HFF-Myc (cell line): ENCODE results near the gene USP4.
"Not testable (repeated sequence)": the region's sequence is repeated elsewhere in the genome, so short reads cannot be mapped to it uniquely, and the experiment has no call there.

Experiments used
- DNase-seq: peaks from one replicate; pipeline ENCODE4 v3.0.0-alpha.2; 2011; ENCODE audit warnings: low read depth; ENCODE audit errors: extremely low read depth
- H3K4me3 ChIP-seq: replicated peaks from 2 replicates; pipeline ENCODE4 v1.5.1; 2011; ENCODE audit warnings: low read depth, mild to moderate bottlenecking, control low read depth, low read length
- TF ChIP-seq, protein P1 (sequence below): IDR thresholded peaks from 2 replicates; pipeline ENCODE4 v1.5.1; 2012; ENCODE audit warnings: mild to moderate bottlenecking, low read depth, low read length, control low read depth; ENCODE audit errors: missing control alignments

USP4 gene

DNA sequence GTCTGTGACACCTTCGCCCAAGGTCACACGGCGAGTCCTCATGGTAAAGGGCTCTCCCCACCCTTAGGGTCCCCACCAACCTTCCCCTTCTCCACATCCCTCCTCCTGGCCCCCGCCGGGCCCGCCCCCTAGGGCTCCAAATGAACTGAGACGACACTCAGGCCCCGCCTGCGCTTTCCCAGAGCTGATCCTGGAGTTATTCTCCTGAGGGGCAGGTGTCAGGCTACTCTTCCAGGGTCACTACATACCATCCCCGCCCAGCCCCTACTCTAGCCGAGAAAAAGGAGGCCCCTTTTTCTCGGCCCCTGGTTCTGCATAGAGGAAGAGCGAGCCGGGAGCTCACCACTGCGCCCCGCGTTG is 292 bp downstream of the USP4 start:
- no peak for DNase-seq
- peak overlapping the region; percentile 76 for H3K4me3 ChIP-seq
- TF ChIP-seq, protein P1, sequence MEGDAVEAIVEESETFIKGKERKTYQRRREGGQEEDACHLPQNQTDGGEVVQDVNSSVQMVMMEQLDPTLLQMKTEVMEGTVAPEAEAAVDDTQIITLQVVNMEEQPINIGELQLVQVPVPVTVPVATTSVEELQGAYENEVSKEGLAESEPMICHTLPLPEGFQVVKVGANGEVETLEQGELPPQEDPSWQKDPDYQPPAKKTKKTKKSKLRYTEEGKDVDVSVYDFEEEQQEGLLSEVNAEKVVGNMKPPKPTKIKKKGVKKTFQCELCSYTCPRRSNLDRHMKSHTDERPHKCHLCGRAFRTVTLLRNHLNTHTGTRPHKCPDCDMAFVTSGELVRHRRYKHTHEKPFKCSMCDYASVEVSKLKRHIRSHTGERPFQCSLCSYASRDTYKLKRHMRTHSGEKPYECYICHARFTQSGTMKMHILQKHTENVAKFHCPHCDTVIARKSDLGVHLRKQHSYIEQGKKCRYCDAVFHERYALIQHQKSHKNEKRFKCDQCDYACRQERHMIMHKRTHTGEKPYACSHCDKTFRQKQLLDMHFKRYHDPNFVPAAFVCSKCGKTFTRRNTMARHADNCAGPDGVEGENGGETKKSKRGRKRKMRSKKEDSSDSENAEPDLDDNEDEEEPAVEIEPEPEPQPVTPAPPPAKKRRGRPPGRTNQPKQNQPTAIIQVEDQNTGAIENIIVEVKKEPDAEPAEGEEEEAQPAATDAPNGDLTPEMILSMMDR = no peak

DNA sequence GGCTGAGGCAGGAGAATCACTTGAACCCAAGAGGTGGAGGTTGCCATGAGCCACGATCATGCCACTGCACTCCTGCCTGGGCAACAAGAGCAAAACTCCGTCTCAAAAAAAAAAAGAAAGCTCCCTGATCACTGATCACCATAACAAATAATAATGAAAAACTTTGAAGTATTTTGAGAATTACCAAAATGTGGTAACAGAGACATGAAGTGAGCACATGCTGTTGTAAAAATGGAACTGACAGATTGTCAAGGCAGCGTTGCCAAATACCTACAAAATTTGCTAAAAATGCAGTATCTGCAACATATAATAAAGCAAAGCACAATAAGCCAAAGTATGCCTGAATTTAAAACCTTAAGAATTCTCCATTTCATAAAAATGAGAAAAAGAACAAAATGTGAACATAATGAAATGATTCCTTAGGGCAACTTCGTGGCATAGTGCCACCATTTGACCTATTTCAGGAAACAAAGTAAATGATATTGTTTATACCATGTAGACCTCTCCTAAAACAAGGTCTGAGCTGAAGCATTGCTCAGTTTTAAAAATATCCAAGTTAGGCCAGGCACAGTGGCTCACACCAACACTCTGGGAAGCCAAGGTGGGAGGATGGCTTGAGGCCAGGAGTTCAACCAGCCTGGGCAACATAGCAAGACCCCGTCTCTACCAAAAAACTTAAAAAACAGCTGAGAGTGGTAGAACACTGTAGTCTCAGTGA is 5.8 kb downstream of the USP4 start:
- TF ChIP-seq, protein P1 = no peak
- DNase-seq = no peak
- no peak overlapping the region for H3K4me3 ChIP-seq

DNA sequence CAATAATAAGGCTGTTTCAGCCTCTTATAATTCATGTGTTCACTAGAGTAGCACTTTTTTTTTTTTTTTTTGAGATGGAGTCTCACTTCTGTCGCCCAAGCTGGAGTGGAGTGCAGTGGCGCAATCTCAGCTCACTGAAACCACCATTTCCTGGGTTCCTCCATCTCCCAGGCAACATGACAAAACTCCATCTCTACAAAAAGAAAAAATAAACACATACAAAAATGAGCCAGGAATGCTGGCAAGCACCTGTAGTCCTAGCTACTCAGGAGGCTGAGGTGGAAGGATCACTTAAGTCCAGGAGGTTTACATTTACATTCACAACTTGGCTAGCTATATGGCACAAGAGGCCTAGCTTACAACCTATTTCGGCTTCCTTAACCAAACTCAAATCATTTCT is 6.8 kb downstream of the USP4 start:
- TF ChIP-seq, protein P1 = no peak
- no peak overlapping the region for H3K4me3 ChIP-seq
- no peak for DNase-seq

DNA sequence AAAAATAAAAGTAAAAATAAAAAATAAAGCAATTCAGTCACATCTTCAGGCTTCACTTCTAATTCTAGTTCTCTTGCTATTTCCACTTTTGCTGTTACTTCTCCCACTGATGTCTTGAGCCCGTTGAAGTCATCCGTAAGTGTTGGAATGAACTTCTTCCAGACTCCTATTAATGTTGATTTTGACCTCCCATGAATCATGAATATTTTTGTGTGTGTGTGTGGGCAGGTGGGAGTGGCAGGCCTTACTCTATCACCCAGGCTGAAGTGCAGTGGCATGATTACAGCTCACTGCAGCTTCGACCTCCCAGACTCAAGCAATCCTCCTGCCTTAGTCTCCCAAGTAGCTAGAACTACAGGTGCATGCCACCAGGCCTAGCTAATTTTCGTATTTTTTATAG is 10.7 kb downstream of the USP4 start:
- TF ChIP-seq, protein P1 = no peak
- H3K4me3 ChIP-seq = no peak overlapping the region
- no peak for DNase-seq

DNA sequence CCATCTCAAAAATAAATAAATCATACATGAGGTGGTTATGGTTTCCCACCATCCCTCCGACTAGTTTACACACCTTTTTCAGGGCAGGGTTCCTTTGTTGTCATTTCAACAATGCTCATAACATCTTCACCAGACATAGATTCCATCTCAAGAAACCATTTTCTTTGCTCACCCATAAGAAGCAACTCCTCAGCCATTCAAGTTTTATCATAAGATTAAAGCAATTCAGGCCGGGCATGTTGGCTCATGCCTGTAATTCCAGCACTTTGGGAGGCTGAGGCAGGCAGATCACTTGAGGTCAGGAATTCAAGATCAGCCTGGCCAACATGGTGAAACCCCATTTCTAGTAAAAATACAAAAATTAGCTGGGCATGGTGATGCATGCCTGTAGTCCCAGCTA is 11.5 kb downstream of the USP4 start:
- H3K4me3 ChIP-seq, DNase-seq: not testable (repeated sequence)

DNA sequence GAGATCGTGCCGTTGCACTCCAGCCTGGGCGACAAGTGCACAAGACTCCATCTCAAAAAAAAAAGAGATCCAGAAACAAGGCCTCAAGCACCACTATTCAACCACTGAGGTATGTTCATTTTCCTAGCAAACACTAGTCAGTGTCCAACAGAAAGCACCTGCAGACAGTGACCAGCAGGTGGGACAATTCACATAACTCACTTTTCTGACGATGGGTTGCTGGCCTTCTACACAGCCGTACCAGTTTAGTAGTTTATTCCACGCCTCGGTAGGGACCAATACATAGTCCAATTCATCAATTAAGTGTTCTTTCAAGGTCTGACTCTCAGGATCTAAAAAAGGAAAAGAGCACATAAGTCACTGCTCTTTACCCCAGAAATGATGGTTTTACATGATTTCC is 12.4 kb downstream of the USP4 start:
- H3K4me3 ChIP-seq = no peak overlapping the region
- DNase-seq = no peak
- TF ChIP-seq, protein P1 = peak; percentile 18

DNA sequence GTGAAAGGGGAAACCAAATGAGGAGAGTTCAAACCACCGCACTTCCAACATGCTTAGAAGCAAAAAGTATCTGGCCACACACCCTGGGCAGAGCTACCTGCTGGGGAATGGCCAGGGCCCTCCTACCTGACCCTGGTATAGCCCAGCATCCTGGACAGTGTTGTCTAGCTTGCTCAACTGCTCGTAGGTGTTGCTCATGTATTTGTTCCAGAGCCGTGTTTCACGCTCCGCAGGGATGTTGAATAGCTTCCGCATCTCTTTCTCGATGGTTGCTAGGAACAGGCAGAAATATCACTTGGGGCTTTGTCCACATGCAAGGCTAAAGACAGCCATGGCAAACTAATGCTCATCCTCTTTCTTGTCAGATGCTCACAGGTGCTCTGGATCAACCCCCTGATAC is 15.1 kb downstream of the USP4 start:
- TF ChIP-seq, protein P1 = no peak
- no peak for DNase-seq
- H3K4me3 ChIP-seq = no peak overlapping the region
